GM18909 (cell line): ENCODE results near the gene RNU1-2.
"Not testable (repeated sequence)": the region's sequence is repeated elsewhere in the genome, so short reads cannot be mapped to it uniquely, and the experiment has no call there.

Experiments used
- ATAC-seq: cut with Tn5 transposase; IDR thresholded peaks from one replicate; pipeline ENCODE4 v1.9.1; 2021; ENCODE audit warnings: mild to moderate bottlenecking; ENCODE audit not compliant: unreplicated experiment, poor library complexity

Gene RNU1-2

GRCh38 chr1:16886860-16887605 lies 8.7 kb upstream of the RNU1-2 start:
- ATAC-seq, result no peak

DNA sequence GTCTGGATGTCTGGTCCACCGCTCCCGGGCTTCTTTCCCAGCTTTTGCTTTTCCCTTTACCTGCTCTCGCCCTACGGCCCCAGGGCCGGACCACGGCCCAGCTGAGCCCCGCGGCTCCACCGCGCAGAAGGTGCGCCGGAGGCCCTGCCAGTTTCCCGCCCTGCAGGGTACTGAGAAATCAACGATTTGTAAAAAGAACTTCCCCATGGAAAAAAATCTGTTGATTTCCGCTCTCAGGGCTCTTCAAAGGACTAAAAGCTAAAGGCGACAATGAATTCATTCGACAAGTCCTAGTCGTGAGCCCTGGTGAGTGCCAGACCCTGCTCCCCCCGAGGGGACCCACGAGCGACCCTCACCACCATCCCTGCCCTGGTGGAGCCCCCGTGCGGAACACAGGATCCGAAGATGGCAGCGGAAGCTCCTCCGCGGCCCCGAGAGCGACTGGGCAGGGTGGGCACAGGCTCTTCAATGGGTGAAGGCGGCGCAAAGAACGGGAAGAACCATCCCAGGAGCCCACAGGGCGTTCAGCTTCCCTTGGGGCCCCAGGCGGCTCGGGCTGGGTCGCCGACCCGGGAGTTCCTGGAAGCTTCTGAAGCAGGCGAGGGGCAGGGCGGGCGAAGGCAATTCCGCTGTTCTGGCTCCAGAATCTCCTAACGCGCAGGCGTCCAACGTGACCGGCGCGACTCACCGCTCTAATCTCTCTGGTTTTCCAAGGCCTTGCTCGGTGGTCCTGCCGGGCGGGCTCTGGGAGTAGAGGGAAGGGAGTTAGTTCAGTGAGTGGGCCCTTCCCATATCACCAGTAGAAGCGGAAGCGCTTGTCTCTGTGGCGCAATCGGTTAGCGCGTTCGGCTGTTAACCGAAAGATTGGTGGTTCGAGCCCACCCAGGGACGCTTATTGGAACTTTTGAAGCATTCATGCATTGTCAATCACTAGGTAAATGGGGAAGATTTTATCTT lies 6.6 kb upstream of the RNU1-2 start:
- no peak for ATAC-seq

- ATAC-seq, result not testable (repeated sequence)
These were observed 5.2 kb upstream of the RNU1-2 start for GRCh38 chr1:16890539-16891021.

GRCh38 chr1:16891057-16891456 lies 4.7 kb upstream of the RNU1-2 start:
- not testable (repeated sequence) for ATAC-seq

DNA sequence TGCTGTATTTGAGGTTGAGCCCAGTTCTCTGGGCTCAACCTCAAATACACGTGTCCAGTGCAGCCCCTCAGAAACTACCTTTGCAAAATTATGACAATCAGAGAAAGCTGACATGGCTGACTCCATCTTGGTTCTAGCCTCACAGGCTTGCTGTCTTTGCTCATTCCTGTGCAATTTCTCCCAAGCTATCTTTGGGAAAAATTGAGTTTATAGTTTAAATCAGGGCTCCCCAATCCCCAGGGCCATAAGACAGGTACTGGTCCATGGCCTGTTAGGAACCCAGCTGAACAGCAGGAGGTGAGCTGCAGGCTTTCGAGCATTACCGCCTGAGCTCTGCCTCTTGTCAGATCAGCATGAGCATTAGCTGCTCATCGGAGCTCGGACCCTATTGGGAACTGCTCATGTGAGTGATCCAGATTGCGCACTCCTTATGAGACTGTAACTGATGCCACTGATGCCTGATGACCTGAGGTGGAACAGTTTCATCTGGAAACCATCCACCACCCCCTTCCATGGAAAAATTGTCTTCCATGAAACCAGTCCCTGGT lies 2.7 kb upstream of the RNU1-2 start:
- not testable (repeated sequence) for ATAC-seq

- not testable (repeated sequence) for ATAC-seq
These were observed 2.0 kb upstream of the RNU1-2 start for GRCh38 chr1:16893796-16894195.

- ATAC-seq, result not testable (repeated sequence)
These were observed 1.4 kb upstream of the RNU1-2 start for GRCh38 chr1:16894338-16894737.

DNA sequence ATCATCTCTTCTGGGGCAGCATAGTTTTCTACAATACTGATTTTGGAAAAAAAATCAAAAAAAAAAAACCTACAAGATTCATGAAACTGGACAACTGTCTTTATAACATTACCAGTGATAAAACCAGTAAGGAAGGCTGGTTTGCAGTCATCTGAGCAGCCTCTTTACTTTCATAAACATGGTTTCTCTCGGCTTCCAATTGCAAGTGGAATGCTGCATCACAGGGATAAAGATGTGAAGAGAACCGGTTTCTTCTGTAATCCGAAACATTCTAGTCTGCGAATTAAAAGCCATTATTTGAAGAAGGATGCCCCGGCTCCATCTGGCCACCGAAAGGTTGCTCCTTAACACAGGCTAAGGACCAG lies 565 bp upstream of the RNU1-2 start:
- not testable (repeated sequence) for ATAC-seq

- ATAC-seq, result not testable (repeated sequence)
These were observed 706 bp downstream of the RNU1-2 start for GRCh38 chr1:16896316-16897055.

DNA sequence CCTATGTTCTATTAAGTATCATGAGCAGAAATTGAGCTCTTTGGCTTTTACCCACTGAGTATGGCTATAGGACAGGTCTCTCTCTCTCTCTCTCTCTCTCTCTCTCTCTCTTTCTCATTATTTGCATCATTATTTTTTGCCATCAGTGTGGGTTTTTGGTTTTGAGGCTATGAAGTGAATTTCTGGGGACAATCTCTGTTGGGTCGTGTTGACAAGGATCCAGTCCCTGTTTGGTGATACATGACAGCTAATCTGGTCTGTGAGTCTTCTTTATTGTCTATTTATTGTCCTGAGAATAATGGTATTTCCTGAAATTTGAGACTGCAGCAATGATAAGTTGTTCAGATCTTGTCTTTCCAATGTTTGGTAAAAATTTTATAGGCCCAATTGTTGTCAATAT lies 1.9 kb downstream of the RNU1-2 start:
- not testable (repeated sequence) for ATAC-seq

DNA sequence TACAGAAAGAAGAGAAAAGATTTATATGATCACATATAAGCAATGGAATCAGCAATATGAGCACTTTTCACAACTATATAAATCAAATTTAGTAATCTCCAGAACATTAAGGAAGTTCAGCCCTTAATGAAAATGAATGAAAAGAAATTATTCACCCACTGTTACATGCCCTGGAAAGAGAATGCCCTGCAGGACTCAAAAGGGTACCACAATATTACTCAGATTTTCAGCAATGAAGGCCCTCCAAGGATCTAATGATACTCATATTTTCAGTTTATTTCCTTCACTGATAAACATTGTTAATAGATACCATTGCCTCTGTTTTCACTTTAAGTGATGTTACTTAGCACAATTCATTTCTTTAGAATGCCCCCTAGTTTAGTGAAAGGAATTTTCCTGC lies 2.5 kb downstream of the RNU1-2 start:
- not testable (repeated sequence) for ATAC-seq

GRCh38 chr1:16899020-16899419 lies 3.2 kb downstream of the RNU1-2 start:
- ATAC-seq, result not testable (repeated sequence)

DNA sequence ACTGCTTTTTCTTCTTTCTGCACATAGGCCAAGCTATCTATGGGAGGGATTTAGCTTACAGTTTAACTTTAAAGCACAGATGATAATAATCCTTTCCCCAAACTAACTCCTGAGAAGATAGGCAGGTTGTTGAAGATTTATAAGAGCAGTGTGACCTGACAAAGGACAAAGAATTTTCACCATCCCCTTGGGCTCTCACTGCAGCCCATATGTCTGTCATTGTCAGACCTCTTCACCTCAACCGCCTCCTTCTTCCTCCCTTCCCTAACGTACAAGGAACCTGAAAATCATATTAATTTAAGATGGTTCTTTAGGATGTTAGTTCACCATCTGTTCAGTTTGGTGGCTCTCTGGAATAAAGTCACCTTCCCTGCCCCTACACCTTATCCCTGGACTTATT lies 5.0 kb downstream of the RNU1-2 start:
- no peak for ATAC-seq

DNA sequence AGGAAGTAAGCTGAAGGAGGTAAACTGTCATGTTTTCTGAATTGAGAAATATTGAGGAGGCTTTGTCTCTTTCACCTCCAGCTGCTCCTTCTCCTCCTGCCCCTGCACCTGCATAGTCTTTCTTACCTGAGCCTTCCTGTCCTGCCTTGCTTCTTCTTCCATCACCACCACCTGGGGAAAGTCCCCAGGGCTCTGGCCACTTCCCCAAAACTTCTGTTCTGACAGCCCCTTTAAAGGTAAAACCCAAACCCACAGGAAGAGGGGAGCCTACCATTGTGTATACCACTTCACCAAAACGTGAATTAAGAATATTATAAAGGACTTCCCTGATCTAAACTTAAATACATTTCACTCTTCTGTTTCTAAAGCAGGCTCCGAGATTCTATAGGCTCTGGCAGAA lies 5.6 kb downstream of the RNU1-2 start:
- not testable (repeated sequence) for ATAC-seq

DNA sequence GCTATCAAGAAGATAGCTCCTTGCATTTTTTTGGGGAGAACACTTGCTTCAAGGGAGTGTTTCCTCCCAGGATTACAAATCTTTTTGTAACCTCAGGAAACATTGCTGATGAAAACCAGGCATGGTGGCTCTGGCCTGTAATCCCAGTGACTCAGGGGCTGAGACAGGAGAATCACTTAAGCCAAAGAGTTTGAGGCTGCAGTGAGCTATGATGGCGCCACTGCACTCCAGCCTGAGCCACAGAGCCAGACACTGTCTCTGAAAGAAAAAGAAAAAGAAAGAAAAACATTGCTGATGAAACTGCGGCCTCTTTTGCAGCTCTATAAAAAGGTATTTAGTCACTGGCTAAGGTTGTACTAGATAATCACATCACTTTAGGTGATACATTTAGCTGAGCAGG lies 7.3 kb downstream of the RNU1-2 start:
- no peak for ATAC-seq

DNA sequence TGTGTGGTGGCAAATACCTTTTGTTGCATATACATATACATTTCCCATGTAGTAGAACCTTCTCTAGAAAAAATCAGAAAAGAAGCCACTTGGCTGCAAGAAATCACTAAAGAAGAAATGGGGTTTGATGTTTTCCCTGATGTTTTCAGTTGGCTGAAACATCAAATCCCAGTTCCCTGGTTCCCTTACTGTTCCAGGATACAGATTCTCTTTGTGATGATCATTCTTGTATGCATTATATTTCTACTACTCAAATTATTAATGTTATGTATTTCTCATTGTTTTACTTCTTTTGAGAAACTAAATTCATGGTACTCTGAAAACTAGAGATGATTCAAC lies 7.6 kb downstream of the RNU1-2 start:
- no peak for ATAC-seq

DNA sequence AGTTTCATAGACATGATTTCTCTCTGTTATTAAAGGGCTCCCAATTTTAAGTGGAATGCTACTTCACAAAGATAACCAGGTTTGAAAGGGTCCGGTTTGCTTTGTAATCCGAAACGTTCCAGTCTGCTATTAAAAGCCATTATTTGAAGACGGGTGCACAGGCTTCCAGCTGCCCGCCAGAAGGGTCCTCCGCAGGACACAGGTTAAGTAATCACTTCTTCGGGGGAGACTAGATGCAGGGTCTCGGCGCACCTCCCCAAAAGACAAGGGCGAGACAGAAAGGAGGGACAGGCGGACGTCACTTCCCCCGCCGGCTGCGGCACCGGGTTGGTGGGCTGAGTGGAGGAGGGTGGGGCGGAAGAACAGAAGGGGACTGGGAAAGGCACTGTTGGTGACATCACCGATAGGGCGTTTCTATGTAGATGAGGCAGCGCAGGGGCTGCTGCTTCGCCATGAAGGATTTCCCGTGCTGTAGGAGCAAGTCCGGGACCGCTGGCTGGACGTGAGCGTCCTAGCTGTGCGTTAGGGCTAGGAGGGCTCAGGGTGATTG lies 8.9 kb downstream of the RNU1-2 start:
- ATAC-seq, result peak; percentile 94

DNA sequence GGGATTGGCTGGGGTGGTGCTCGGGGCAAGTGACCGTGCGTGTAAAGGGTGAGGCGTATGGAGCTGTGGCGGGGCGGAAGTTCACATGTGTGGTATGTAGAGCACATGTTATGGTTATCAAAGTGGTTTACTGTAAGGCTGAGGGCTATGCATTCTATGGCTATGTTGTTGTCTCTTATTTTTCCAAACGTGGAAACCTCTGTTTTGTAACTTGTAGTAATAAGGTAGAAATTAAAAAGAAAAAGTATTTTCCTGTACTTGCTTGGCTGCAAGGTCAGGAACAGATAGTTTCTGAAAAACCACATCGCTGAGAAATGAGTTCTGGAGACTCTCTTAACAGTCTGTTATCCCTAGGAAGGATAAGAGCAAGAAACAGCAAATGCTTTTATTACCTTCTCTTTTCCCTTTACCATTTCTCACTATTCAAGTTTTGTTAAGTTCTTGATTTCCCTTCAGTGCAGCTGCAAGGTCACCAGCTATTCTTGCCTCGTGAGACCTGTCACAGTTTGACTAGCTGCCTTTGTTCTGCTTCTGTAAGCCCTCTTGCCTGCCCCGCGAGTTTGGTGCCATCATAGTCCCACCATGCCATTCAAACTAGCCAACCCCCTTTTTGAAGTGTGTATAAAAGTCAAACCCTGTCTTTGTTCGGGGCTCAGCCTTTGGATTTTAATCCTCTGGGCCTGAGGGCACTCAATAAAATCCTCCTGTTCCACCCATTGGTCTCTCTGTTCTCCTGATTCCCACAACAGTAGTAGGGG lies 9.5 kb downstream of the RNU1-2 start:
- peak; percentile 76 for ATAC-seq
